Left forelimb (tissue), 1 donor: ENCODE data around the gene PET100.

Experiments
- DNase-seq: peaks from one replicate; pipeline ENCODE4 v3.0.0-alpha.2; 2018; ENCODE audit warnings: low spot score

Gene PET100

DNA sequence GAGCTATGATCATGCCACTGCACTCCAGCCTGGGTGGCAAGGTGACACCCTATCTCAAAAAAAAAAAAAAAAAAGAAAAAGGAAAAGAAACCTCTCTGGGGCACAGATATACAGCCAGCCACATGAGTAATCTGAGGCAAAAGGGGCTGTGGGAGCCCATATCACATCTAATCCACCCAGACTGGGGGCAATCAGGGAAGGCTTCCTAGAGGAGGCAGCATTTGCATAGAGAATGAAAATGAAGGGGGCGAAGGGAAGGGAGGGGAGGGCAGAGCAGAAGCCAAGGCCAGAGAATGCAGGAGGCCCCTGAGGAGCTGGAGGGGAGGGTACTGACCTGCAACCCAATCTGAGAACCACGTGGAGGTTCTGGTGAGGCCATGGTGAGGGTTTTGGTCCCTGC is 20.6 kb downstream of the PET100 start:
- DNase-seq = no peak

DNA sequence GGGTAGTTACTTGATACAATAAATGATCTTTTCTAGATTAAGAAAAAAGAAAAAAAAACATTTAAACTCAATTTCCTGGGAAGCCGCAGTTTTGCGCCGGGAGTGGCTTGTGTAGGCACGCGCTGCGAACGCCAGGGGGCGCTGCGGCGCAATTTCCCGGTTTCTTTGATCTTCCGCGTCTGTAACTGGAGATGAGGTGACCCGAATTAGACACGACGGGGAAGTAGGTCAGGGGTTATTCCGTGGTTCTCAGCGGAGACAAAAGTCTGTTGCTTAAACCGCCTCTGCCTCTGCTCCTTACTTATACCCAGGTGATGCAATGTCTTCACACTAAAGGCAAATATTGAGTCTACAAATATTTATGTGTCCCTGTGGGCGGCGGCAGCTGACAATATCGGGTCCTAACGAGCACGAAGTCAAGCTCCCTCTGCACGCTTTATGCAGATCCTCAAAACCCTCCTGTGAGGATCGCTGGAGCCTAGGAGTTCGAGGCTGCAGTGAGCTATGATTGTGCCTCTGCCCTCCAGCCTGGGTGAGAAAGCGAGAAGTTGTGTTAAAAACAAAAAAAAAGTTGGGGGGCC is 22.6 kb downstream of the PET100 start:
- DNase-seq = peak; percentile 88

- no peak for DNase-seq
These were observed 24.8 kb downstream of the PET100 start for GRCh38 chr19:7654401-7654800.

GRCh38 chr19:7655581-7655980 is 26.0 kb downstream of the PET100 start:
- no peak for DNase-seq

GRCh38 chr19:7657131-7657751 is 27.6 kb downstream of the PET100 start:
- DNase-seq = no peak

DNA sequence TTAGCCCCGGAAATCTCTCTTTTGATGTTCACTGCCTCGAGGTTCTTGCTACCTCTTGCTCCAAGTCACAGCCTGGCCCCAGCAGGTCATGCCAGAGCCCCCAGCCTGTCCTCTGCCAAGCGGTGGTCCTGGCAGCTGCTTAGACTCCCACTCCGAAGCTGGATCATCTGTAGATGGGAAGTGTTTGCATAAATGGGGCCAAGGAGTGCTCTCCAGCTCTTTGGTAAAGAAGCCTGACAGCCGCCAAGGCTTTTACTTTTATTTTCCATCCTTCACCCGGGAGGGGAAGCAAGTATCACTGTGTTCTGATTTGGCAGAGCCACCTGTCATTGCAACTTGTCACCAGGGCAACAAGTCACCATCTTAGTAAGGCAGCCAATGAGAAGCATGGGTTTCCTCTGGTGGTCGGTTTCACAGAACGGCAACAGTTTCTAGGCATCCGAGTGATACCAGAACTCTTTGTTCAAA is 28.7 kb downstream of the PET100 start:
- no peak for DNase-seq

DNA sequence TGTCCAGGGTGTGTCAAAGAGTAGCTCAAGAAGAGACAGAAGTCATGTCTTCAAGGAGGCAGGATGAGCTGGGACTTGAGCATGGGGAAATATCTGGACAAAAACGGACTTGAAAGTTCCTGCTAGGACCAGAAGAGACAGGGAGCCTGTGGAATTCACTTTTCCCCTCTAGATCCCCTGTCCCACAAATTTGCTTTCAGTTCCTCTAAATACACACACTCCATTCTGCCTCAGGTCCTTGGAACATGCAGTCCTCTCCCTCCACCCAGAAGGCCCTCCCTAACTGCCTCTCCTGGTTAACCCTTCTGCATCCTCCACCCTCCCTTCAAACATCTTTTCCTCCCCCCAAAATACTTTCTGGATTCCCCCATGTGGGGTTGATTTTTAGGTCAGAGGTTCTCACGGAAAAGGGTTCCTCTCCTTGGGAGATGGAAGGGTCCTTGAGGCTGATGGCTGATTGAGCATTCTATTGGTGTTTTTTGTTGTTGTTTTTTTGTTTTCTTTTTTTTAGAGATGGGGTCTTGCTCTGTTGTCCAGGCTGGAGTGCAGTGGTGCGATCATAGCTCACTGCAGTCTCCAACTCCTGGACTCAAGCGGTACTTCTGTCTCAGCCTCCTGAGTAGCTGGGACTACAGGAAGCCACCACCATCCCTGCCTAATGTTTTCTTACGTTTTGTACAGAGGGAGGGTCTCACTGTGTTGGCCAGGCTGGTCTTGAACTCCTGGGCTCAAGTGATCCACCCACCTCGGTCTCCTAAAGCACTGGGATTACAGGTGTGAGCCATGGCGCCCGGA is 32.3 kb downstream of the PET100 start:
- no peak for DNase-seq

DNA sequence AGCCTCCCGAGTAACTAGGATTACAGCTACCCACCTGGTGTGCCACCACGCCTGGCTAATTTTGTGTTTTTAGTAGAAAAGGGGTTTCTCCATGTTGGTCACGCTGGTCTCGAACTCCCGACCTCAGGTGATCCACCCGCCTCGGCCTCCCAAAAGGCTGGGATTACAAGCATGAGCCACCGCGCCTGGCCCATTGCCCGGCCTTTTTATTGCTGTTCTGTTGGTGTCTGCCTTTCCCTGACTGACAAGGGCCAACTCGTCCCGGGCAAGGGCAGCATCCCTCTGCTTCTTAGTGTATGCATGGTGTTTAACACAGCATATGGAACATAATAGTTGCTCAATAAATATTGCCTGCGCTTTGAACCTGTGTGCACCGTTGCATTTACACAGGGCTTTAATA is 33.1 kb downstream of the PET100 start:
- DNase-seq = no peak

DNA sequence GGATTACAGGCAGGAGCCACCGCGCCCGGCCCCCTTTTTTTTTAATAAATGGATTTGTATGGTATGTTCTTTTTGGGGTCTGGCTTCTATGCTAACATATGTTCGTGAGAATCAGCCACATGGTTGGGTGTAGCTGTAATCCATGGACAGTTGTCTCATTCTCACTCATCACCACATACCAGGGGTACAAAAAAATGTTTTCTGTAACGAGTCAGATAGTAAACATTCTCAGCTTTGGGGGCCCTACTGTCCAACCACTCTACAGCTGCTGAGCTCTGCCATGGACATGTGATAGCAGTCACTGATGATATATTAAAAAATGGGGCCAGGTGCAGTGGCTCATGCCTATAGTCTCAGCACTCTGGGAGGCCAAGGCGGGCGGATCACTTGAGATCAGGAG is 34.1 kb downstream of the PET100 start:
- no peak for DNase-seq

- no peak for DNase-seq
These were observed 35.5 kb downstream of the PET100 start for GRCh38 chr19:7665076-7665475.

DNA sequence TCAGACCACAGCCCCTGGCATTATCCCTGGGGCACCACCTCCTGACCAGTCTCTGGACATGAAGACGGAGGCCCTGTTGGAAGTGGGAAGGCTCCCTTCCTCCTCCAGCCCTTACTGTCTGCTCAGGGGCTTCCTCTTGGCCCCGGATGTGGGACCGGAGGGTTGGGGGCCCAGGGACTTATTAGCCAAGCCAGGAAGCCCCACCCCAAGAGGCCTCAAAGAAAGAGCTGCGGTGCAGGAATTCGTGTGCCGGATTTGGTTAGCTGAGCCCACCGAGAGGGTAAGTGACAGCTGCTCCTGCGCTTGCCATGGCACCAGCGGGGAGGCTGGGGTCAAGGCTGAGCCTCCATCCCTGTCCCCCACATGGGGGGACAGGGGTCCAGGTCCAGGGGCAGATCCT is 39.2 kb downstream of the PET100 start, which contains the start of gene RETN:
Gene RETN (plus strand): TSS at position 208 of the 400 bp plus-strand sequence. CDS start 278 bp downstream, outside the sequence.
- no peak for DNase-seq

DNA sequence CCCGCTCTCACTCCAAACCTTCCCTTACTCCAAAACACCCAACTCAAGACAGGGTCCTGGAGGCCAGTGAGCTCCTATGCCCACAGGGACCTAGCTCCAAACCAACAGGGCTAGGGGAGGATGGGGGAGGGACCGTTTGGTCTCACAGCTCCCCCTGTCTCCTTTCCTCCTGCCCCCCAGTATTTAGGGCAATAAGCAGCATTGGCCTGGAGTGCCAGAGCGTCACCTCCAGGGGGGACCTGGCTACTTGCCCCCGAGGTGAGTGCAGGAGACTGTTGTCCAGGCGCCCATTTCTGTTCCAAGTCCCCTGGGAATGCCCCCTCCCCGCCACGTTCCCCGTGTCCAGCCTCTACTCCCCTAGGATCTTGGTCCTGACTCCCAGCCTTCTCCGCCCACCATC is 40.0 kb downstream of the PET100 start:
- no peak for DNase-seq

DNA sequence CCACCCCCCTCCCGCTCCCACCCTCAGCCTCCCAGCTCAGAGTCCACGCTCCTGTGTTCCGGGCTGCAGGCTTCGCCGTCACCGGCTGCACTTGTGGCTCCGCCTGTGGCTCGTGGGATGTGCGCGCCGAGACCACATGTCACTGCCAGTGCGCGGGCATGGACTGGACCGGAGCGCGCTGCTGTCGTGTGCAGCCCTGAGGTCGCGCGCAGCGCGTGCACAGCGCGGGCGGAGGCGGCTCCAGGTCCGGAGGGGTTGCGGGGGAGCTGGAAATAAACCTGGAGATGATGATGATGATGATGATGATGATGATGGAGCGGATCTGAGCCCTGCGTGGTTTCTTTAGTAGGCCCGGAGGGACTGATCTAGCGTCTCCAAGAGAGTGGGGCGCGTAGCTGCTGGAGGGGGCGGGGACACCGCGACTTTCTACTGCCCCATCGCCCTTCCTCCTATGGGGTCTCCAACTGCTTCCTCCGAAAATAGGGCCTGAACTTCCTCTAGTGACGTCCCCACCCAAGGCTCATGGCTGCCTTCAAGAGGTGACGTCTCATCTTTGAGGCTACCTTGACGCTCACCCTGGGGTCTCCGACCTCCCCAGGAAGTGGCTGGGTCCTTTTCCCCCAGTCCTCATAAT is 40.7 kb downstream of the PET100 start:
- no peak for DNase-seq

DNA sequence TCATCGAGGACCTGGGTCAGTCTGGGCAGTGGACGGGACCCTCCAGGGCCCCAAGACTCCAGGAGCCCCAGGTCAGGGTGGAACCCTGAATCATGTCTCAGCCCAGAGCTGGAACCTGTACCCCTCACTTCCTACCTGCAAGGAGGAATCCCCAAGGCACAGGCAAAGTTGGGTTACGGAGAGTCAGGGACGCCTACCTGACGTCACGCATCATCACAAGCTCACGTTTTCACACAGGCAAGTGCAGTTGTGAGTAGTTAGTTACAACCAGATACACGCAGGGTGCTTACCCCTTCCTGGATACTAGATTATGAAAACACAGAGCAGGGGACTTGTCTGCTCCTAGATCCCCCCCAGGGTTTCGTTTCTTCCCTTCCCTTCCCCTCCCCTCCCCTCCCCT is 41.2 kb downstream of the PET100 start:
- DNase-seq = no peak

- no peak for DNase-seq
These were observed 42.9 kb downstream of the PET100 start for GRCh38 chr19:7672522-7672921.

GRCh38 chr19:7674010-7675005 is 44.7 kb downstream of the PET100 start:
- DNase-seq = no peak

GRCh38 chr19:7676376-7676775 is 46.8 kb downstream of the PET100 start:
- DNase-seq = no peak

- no peak for DNase-seq
These were observed 47.3 kb downstream of the PET100 start, which contains the start of gene MCEMP1 for GRCh38 chr19:7676854-7677253. MCEMP1 (plus strand) TSS chr19:7677090; CDS start chr19:7677121, 31 bp downstream.

GRCh38 chr19:7677669-7678311 is 48.2 kb downstream of the PET100 start:
- DNase-seq = no peak

DNA sequence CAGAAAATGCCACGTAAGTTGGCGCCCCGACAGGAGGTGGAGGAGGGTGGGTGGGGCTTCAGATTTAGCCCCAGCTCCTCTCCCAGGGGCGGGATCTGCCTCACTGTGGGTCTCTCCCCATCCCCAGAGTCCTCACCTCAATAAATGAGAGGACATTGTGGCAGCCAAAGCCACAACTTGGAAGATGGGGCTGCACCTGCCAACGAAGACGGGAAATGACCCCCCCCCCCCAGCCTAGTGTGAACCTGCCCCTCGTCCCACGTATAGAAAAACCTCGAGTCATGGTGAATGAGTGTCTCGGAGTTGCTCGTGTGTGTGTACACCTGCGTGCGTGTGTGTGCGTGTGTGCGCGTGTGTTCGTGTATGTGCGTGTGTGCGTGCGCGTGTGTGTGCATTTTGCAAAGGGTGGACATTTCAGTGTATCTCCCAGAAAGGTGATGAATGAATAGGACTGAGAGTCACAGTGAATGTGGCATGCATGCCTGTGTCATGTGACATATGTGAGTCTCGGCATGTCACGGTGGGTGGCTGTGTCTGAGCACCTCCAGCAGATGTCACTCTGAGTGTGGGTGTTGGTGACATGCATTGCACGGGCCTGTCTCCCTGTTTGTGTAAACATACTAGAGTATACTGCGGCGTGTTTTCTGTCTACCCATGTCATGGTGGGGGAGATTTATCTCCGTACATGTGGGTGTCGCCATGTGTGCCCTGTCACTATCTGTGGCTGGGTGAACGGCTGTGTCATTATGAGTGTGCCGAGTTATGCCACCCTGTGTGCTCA is 49.6 kb downstream of the PET100 start:
- DNase-seq = no peak
